A673 (cell line): ENCODE results near the gene SND1. TPM values are rescaled to one million over a fixed set of nuclear protein-coding genes. Genes with fewer than 3 reads are reported as not detected.

Source experiments
- BruUV-seq: library from RNA; stranded (reverse); fragments of 400-500 nt; replicated peaks from 2 replicates; lab custom pipeline; 2021; lab: Mats Ljungman, UMichigan
- CTCF ChIA-PET: fragments of 300-600 bp; sonication (Branson Sonifier 250); formaldehyde crosslinking; loops from one replicate; lab custom pipeline; 2022; ENCODE audit warnings: antibody characterized with exemption; lab: Charles Lee
- POLR2A ChIA-PET: fragments of 300-600 bp; sonication (Branson Sonifier 250); formaldehyde crosslinking; loops from one replicate; lab custom pipeline; 2022; ENCODE audit warnings: antibody characterized with exemption; ENCODE audit not compliant: low non-redundant PET; lab: Charles Lee
- DNase-seq: peaks from one replicate; pipeline ENCODE4 v3.0.0-alpha.2; 2015; ENCODE audit warnings: low spot score
- H3K27ac ChIP-seq: fragments of 200-600 bp; sonication (generic); 2 replicates; pipeline ENCODE4 v1.5.1; 2016; ENCODE audit warnings: mixed run types, low read depth, mild to moderate bottlenecking, mixed read lengths, antibody characterized with exemption, low read length; ENCODE audit not compliant: poor library complexity, severe bottlenecking
- H3K27me3 ChIP-seq: fragments of 200-600 bp; sonication (generic); replicated peaks from 2 replicates; pipeline ENCODE4 v1.6.1; 2017; ENCODE audit warnings: mixed run types, low read depth, mild to moderate bottlenecking, mixed read lengths, antibody characterized with exemption, low read length; ENCODE audit not compliant: insufficient read depth, poor library complexity
- H3K36me3 ChIP-seq: fragments of 200-600 bp; sonication (generic); 2 replicates; pipeline ENCODE4 v1.6.1; 2016; ENCODE audit warnings: mixed run types, mild to moderate bottlenecking, mixed read lengths, antibody characterized with exemption, low read length; ENCODE audit not compliant: insufficient read depth, poor library complexity, severe bottlenecking
- H3K4me1 ChIP-seq: fragments of 200-600 bp; sonication (generic); 2 replicates; pipeline ENCODE4 v1.6.1; 2017; ENCODE audit warnings: mixed run types, mild to moderate bottlenecking, mixed read lengths, antibody characterized with exemption, low read length; ENCODE audit not compliant: insufficient read depth, poor library complexity, severe bottlenecking
- H3K4me3 ChIP-seq: fragments of 200-600 bp; sonication (generic); 2 replicates; pipeline ENCODE4 v1.5.1; 2016; ENCODE audit warnings: low read depth, mixed run types, mild to moderate bottlenecking, mixed read lengths, low read length; ENCODE audit not compliant: poor library complexity, severe bottlenecking
- H3K9me3 ChIP-seq: fragments of 200-600 bp; sonication (generic); 2 replicates; pipeline ENCODE4 v1.6.1; 2016; ENCODE audit warnings: mixed run types, low read depth, mild to moderate bottlenecking, mixed read lengths, antibody characterized with exemption, low read length; ENCODE audit not compliant: poor library complexity, severe bottlenecking
- CTCF ChIP-seq: fragments of 300-800, 200-600 bp; sonication (generic); conservative IDR thresholded peaks from 2 replicates; pipeline ENCODE4 v1.5.1; 2017; ENCODE audit warnings: low read depth, mild to moderate bottlenecking, antibody characterized with exemption, low read length, moderate library complexity, mixed read lengths
- EZH2 ChIP-seq: fragments of 200-600 bp; sonication (generic); IDR thresholded peaks from 2 replicates; pipeline ENCODE4 v1.6.1; 2017; ENCODE audit warnings: borderline replicate concordance, low read depth, mild to moderate bottlenecking, mixed read lengths, antibody characterized with exemption, low read length; ENCODE audit not compliant: poor library complexity, severe bottlenecking
- intact Hi-C: fragments of 100-400 bp; cut with micrococcal nuclease; formaldehyde crosslinking; loops from one replicate; pipeline ENCODE4 v1.10.0; 2022; ENCODE audit not compliant: unreplicated experiment
- total RNA-seq: library from RNA; stranded (reverse); gene quantifications from 2 replicates; pipeline ENCODE4 v1.2.3, GENCODE V29; 2021

Gene SND1
- total RNA-seq, 1 experiment from 2014 or later = 177 TPM

DNA sequence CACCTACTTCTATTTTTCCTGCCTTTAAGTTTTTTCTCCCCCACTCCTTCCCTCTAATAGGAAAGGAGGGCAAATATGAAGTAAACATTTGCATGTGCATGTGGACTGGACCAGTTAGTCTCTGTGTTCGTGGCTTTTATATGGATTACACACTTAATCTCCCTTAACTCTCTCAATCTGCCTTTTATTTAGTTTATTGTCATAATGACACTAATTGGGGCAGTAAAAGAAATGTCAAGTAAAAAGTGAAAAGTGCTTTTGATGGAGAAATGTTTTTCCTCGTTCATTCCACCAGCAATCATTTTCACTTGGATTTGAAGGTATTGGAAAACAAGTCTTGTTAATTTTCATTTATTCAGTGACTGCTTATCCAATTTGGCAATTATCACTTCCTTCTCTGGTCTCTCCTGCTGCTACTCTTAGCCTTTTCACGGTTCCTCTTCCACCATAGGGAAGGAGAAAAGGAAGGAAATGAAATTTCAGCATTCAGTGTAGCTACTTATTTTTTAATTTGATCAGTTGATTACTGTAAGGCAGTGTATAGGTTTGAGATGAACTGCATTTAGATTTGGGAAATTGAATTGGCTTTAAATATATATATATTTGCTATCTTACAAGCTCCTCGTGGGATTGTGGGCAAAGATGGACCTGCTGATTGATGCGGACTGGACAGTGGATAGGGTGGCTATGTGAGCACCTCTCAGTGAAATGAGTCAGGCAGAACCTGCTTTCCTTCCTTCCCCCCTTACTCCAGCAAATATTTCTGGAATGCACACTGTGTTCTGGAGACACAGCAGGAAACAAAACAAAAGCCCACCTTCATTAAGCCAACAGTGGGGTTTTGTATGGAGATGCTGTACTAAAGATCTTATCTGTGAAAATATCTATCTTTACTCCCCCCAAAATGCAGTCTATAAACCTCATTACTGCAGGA is 301.7 kb downstream of the SND1 start:
- Histone ChIP-seq H3K9me3 (no peaks in the 10 kb centered on the region), H3K4me1 (peaks cover 29% of the 10 kb centered on the region), H3K27ac (no peak overlapping the region), H3K36me3 (no peaks in the 10 kb centered on the region), H3K27me3 (no peaks in the 10 kb centered on the region), H3K4me3 (no peak overlapping the region)
- TF ChIP-seq EZH2 (no peak), CTCF (no peak)
- intact Hi-C loops = no loop called here
- no peak for DNase-seq
- BruUV-seq = no TSS peak
- CTCF ChIA-PET = no interaction called here
- POLR2A ChIA-PET = no interaction called here

DNA sequence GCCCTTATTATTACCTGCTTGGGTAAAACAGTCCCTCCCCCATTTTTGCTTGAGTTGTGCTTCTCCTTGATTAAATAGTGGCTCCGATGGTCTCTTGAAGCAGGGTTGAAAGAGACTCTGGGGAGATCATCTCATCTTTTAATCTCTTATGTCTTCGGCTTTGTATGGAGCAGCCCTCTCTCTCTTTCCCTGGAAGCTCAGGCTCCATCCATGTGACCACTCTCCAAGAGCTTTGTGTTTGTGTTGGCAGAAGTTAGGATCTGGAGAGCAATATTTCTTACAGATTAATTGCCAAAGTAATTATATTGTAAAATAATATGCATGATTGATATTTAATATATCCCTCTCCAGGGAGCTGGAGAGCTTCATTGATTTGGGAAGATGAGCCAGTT is 302.4 kb downstream of the SND1 start:
- no peak for TF ChIP-seq EZH2
- TF ChIP-seq CTCF = no peak
- Histone ChIP-seq H3K36me3 (no peaks in the 10 kb centered on the region), H3K4me1 (peaks cover 22% of the 10 kb centered on the region), H3K4me3 (no peak overlapping the region), H3K27me3 (no peaks in the 10 kb centered on the region), H3K27ac (no peak overlapping the region), H3K9me3 (no peaks in the 10 kb centered on the region)
- POLR2A ChIA-PET = no interaction called here
- no TSS peak for BruUV-seq
- intact Hi-C loops = no loop called here
- CTCF ChIA-PET = no interaction called here
- no peak for DNase-seq

GRCh38 chr7:127955051-127955531 is 303.1 kb downstream of the SND1 start:
- no peaks in the 10 kb centered on the region for H3K9me3 ChIP-seq
- H3K27me3 ChIP-seq = no peaks in the 10 kb centered on the region
- ChIA-PET POLR2A (no interaction called here), CTCF (no interaction called here)
- peaks cover 15% of the 10 kb centered on the region for H3K4me1 ChIP-seq
- no peak overlapping the region for H3K4me3 ChIP-seq
- TF ChIP-seq EZH2 (no peak), CTCF (no peak)
- no peaks in the 10 kb centered on the region for H3K36me3 ChIP-seq
- no peak for DNase-seq
- no TSS peak for BruUV-seq
- intact Hi-C loops = no loop called here
- H3K27ac ChIP-seq = no peak overlapping the region
